Measurements from ENCODE around the gene ARPC4.
A peak's percentile ranks its signal among the peaks of the same experiment; 100 is the strongest.

ARPC4 gene

GRCh38 chr3:9765865-9766264 is 27.0 kb upstream of the ARPC4 start:
- H3K4me3 ChIP-seq (replicated peaks; ENCODE audit: low read depth, low read length) = no peak overlapping the region
- no peak for TF ChIP-seq CTCF (IDR thresholded peaks at IDR 0.05; ENCODE audit: insufficient read depth, low read length, poor library complexity, severe bottlenecking)
- no peaks in the 10 kb centered on the region; the same call in 1 of the 2 replicates for H3K36me3 ChIP-seq (ENCODE audit: control insufficient read depth, insufficient read depth, low read length)
- H3K27me3 ChIP-seq (replicated peaks; ENCODE audit: control insufficient read depth, insufficient read depth, low read length) = no peaks in the 10 kb centered on the region
- no peak for DNase-seq (ENCODE audit: extremely low read depth, insufficient read length)

- H3K27me3 ChIP-seq (replicated peaks; ENCODE audit: control insufficient read depth, insufficient read depth, low read length) = no peaks in the 10 kb centered on the region
- H3K36me3 ChIP-seq (ENCODE audit: control insufficient read depth, insufficient read depth, low read length) = no peaks in the 10 kb centered on the region; the same call in 1 of the 2 replicates
- no peak for TF ChIP-seq CTCF (IDR thresholded peaks at IDR 0.05; ENCODE audit: insufficient read depth, low read length, poor library complexity, severe bottlenecking)
- no peak for DNase-seq (ENCODE audit: extremely low read depth, insufficient read length)
- H3K4me3 ChIP-seq (replicated peaks; ENCODE audit: low read depth, low read length) = no peak overlapping the region
These were observed 25.5 kb upstream of the ARPC4 start for GRCh38 chr3:9767418-9767817.

GRCh38 chr3:9768141-9768775 is 24.6 kb upstream of the ARPC4 start:
- TF ChIP-seq CTCF (IDR thresholded peaks at IDR 0.05; ENCODE audit: insufficient read depth, low read length, poor library complexity, severe bottlenecking) = no peak
- no peaks in the 10 kb centered on the region for H3K27me3 ChIP-seq (replicated peaks; ENCODE audit: control insufficient read depth, insufficient read depth, low read length)
- DNase-seq (ENCODE audit: extremely low read depth, insufficient read length) = no peak
- no peaks in the 10 kb centered on the region; the same call in 1 of the 2 replicates for H3K36me3 ChIP-seq (ENCODE audit: control insufficient read depth, insufficient read depth, low read length)
- H3K4me3 ChIP-seq (replicated peaks; ENCODE audit: low read depth, low read length) = no peak overlapping the region

GRCh38 chr3:9769012-9769411 is 23.9 kb upstream of the ARPC4 start:
- no peak for TF ChIP-seq CTCF (IDR thresholded peaks at IDR 0.05; ENCODE audit: insufficient read depth, low read length, poor library complexity, severe bottlenecking)
- no peaks in the 10 kb centered on the region; the same call in 1 of the 2 replicates for H3K36me3 ChIP-seq (ENCODE audit: control insufficient read depth, insufficient read depth, low read length)
- no peak for DNase-seq (ENCODE audit: extremely low read depth, insufficient read length)
- H3K27me3 ChIP-seq (replicated peaks; ENCODE audit: control insufficient read depth, insufficient read depth, low read length) = no peaks in the 10 kb centered on the region
- no peak overlapping the region; the same call in 1 of the 2 replicates for H3K4me3 ChIP-seq (replicated peaks; ENCODE audit: low read depth, low read length)

- DNase-seq (ENCODE audit: extremely low read depth, insufficient read length) = peak; percentile 48
- Histone ChIP-seq H3K36me3 (ENCODE audit: control insufficient read depth, insufficient read depth, low read length) (no peaks in the 10 kb centered on the region; the same call in 1 of the 2 replicates), H3K4me3 (replicated peaks; ENCODE audit: low read depth, low read length) (peak within 1 kb of the TSS; percentile 51), H3K27me3 (replicated peaks; ENCODE audit: control insufficient read depth, insufficient read depth, low read length) (no peaks in the 10 kb centered on the region)
- TF ChIP-seq CTCF (IDR thresholded peaks at IDR 0.05; ENCODE audit: insufficient read depth, low read length, poor library complexity, severe bottlenecking) = no peak
These were observed 23.2 kb upstream of the ARPC4 start, which contains the start of gene CAMK1 for GRCh38 chr3:9769426-9770275. Gene CAMK1, minus strand, starts transcription at chr3:9769947. Its CDS starts 2,198 bp downstream, at chr3:9767749.
